AG09309 (cell line): ENCODE results near the gene ART3.
A peak's percentile ranks its signal among the peaks of the same experiment; 100 is the strongest.

ENCODE experiments used
- DNase-seq: peaks from one replicate; pipeline ENCODE4 v3.0.0-alpha.2; 2010; ENCODE audit warnings: low read depth
- H3K4me3 ChIP-seq: 2 replicates; pipeline ENCODE4 v1.5.1; 2011; ENCODE audit warnings: mild to moderate bottlenecking, low read depth, low read length, moderate library complexity; ENCODE audit not compliant: control insufficient read depth
- TF ChIP-seq, protein P1 (sequence below): IDR thresholded peaks from 2 replicates; pipeline ENCODE4 v1.5.1; 2011; ENCODE audit warnings: mild to moderate bottlenecking, low read depth, low read length, inconsistent platforms; ENCODE audit not compliant: insufficient read depth, control insufficient read depth; ENCODE audit errors: missing control alignments

Gene ART3

DNA sequence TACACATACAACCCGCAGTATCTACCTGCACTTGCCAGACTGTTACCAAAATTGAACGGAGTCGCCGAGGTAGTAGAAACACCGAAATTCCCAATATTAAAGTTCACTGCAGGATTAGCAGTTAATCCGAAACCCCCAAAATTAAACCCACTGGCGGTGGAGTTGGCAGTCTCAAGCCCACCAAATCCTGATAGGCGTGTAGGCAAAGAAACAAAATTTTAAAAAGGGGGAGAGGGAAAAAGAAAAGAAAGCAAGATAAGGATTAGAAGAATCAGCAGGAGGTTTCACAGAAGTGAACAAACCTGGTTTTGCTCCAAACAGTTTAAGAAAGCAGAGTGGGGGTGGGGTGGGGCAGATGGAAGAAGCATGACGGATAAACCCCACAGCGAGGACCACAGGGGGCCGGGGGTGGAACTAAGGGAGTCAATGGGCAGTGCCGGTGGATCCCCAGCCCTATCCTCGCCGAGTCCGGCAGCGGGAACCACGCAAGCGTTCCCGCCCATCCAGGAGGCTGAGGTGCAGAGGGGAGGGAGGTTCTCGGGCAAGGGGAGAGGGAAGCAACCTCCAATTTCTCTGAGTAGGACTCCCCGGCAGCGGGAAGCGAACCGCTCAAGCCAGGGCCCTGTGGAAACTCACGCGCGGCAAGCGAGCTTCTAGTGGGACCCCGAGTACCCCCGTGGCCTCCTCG lies 73.1 kb downstream of the ART3 start:
- DNase-seq, result no peak
- TF ChIP-seq, protein P1, sequence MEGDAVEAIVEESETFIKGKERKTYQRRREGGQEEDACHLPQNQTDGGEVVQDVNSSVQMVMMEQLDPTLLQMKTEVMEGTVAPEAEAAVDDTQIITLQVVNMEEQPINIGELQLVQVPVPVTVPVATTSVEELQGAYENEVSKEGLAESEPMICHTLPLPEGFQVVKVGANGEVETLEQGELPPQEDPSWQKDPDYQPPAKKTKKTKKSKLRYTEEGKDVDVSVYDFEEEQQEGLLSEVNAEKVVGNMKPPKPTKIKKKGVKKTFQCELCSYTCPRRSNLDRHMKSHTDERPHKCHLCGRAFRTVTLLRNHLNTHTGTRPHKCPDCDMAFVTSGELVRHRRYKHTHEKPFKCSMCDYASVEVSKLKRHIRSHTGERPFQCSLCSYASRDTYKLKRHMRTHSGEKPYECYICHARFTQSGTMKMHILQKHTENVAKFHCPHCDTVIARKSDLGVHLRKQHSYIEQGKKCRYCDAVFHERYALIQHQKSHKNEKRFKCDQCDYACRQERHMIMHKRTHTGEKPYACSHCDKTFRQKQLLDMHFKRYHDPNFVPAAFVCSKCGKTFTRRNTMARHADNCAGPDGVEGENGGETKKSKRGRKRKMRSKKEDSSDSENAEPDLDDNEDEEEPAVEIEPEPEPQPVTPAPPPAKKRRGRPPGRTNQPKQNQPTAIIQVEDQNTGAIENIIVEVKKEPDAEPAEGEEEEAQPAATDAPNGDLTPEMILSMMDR, result no peak
- peak overlapping the region; percentile 72 for H3K4me3 ChIP-seq

GRCh38 chr4:76148142-76148865 lies 73.8 kb downstream of the ART3 start, which contains the start of gene NUP54:
TSS of gene NUP54 (minus strand) at chr4:76148397. CDS start at chr4:76148374, 23 bp downstream.
- TF ChIP-seq, protein P1, result no peak
- H3K4me3 ChIP-seq, result peak within 1 kb of the TSS; percentile 72

DNA sequence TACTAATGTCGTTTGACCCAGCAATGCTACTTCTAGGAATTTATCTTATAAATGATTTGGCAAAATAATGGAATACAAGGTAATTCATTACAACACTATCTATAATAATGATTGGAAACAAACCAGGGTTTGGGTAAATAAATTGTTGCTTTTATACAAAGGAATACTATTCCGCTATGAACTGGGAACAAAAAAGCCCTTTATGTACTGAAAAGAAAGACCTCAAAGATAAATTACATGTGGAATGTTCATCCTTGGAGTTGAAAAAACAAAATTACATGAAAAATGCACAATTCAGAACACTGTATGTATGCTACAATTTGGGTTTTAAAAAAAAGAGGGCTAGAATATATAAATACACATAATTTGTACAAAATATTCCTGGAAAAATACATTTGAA lies 78.8 kb downstream of the ART3 start:
- TF ChIP-seq, protein P1, result no peak

More at GRCh38 chr4:76148142-76148865, 73.8 kb downstream of the ART3 start, which contains the start of gene NUP54:
- peak; percentile 66 for DNase-seq

DNA sequence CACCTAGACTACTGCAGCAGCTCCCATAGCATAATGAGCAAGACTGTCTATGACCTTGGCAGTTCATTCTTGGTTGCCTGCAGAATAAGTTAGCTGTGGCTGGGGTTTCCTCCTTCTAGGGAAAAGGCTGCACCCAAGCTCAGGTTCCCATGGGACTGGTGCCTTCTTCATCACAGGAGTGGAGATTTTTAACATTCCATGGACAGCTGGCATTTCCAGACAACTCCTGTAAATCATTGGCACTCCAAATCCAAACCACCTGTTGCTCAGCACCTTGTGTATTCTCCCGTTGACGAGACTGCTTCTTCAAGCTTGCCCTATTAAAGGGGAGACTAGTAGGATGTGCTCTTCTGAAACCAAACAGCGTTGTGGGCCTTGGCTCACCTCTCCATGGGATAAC lies 81.5 kb downstream of the ART3 start:
- DNase-seq, result no peak
- H3K4me3 ChIP-seq, result no peak overlapping the region
- TF ChIP-seq, protein P1, result no peak

More for the DNA sequence above, 78.8 kb downstream of the ART3 start:
- DNase-seq, result no peak
- no peak overlapping the region for H3K4me3 ChIP-seq

DNA sequence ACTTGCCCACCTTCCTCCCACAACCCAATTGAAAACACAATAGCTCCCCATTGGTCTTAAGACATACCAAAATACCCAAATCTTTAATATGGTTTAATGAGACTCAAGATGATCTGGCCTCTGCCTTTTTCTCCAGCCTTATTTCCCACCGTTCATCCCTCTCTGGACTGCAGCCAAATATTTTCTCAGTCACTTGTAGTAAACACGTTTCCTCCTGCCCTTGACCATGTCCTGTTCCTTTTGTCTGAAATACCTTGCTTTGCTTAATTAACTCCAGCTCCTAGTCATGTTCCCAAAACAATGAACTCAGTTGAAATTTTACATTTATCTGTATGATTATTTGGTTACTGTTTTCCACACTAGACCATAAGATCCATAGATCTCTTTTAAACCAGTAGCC lies 82.1 kb downstream of the ART3 start:
- H3K4me3 ChIP-seq, result no peak overlapping the region
- TF ChIP-seq, protein P1, result no peak
- no peak for DNase-seq

DNA sequence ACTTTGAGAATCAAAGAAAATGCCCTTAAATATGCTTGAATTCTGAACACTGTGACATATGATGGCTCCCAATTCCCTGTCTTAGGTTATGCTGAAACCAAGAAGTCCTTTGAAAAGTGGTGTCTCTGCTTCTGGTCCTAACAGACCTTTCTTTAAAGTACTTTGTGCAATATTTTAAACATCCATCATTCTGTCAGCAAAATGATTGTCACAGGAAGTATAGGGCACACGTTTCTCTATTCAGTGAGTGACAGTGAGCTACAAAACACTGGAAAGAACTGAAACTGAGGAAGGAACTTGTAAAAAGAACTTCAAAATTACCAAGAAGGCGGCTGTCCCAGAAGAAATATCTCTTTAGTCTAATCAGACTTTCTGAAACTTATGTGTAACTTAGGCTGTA lies 85.8 kb downstream of the ART3 start:
- TF ChIP-seq, protein P1, result no peak
- no peak overlapping the region for H3K4me3 ChIP-seq
- DNase-seq, result no peak
